ENCODE data around the gene NTPCR. TPM values are rescaled to one million over a fixed set of nuclear protein-coding genes. Genes with fewer than 3 reads are reported as not detected.

NTPCR gene
- polyA plus RNA-seq, 2 donors: 38.2 to 45.7 TPM

- 85% methylated on average over 8 of the region's 8 CpGs for WGBS, 2 donors
- Histone ChIP-seq H3K4me3 (ENCODE audit: low read depth in 1 of 2, low read length in 2 of 2) (no peak overlapping the region), H3K27ac (ENCODE audit: low read depth in 2 of 2, low read length in 1 of 2) (no peak overlapping the region), H3K36me3 (ENCODE audit: control insufficient read depth in 2 of 2, insufficient read depth in 2 of 2, low read length in 1 of 2) (no peaks in the 10 kb centered on the region), H3K4me1 (ENCODE audit: control insufficient read depth in 2 of 2, insufficient read depth in 2 of 2, low read length in 1 of 2) (no peaks in the 10 kb centered on the region), H3K27me3 (ENCODE audit: control insufficient read depth in 1 of 2, insufficient read depth in 2 of 2, low read length in 2 of 2) (no peaks in the 10 kb centered on the region), H3K9me3 (ENCODE audit: control insufficient read depth in 2 of 2, insufficient read depth in 1 of 2, low read depth in 1 of 2, low read length in 1 of 2) (no peaks in the 10 kb centered on the region)
These were observed 7.8 kb upstream of the NTPCR start for GRCh38 chr1:232942413-232943294.

- Histone ChIP-seq H3K9me3 (ENCODE audit: control insufficient read depth in 2 of 2, insufficient read depth in 1 of 2, low read depth in 1 of 2, low read length in 1 of 2) (no peaks in the 10 kb centered on the region), H3K36me3 (ENCODE audit: control insufficient read depth in 2 of 2, insufficient read depth in 2 of 2, low read length in 1 of 2) (no peaks in the 10 kb centered on the region), H3K27ac (ENCODE audit: low read depth in 2 of 2, low read length in 1 of 2) (no peak overlapping the region), H3K4me3 (ENCODE audit: low read depth in 1 of 2, low read length in 2 of 2) (no peak overlapping the region), H3K4me1 (ENCODE audit: control insufficient read depth in 2 of 2, insufficient read depth in 2 of 2, low read length in 1 of 2) (no peaks in the 10 kb centered on the region), H3K27me3 (ENCODE audit: control insufficient read depth in 1 of 2, insufficient read depth in 2 of 2, low read length in 2 of 2) (no peaks in the 10 kb centered on the region)
- 49 to 56% methylated on average over 9 of the region's 9 CpGs for WGBS, 2 donors
These were observed 6.6 kb upstream of the NTPCR start for GRCh38 chr1:232943679-232944252.

GRCh38 chr1:232944347-232944746 lies 6.1 kb upstream of the NTPCR start:
- WGBS, 2 donors: 77 to 78% methylated on average over 5 of the region's 5 CpGs
- no peaks in the 10 kb centered on the region for H3K9me3 ChIP-seq (ENCODE audit: control insufficient read depth in 2 of 2, insufficient read depth in 1 of 2, low read depth in 1 of 2, low read length in 1 of 2)
- no peak overlapping the region for H3K4me3 ChIP-seq (ENCODE audit: low read depth in 1 of 2, low read length in 2 of 2)
- no peaks in the 10 kb centered on the region for H3K27me3 ChIP-seq (ENCODE audit: control insufficient read depth in 1 of 2, insufficient read depth in 2 of 2, low read length in 2 of 2)
- H3K36me3 ChIP-seq (ENCODE audit: control insufficient read depth in 2 of 2, insufficient read depth in 2 of 2, low read length in 1 of 2): no peaks in the 10 kb centered on the region
- no peak overlapping the region for H3K27ac ChIP-seq (ENCODE audit: low read depth in 2 of 2, low read length in 1 of 2)
- no peaks in the 10 kb centered on the region for H3K4me1 ChIP-seq (ENCODE audit: control insufficient read depth in 2 of 2, insufficient read depth in 2 of 2, low read length in 1 of 2)

DNA sequence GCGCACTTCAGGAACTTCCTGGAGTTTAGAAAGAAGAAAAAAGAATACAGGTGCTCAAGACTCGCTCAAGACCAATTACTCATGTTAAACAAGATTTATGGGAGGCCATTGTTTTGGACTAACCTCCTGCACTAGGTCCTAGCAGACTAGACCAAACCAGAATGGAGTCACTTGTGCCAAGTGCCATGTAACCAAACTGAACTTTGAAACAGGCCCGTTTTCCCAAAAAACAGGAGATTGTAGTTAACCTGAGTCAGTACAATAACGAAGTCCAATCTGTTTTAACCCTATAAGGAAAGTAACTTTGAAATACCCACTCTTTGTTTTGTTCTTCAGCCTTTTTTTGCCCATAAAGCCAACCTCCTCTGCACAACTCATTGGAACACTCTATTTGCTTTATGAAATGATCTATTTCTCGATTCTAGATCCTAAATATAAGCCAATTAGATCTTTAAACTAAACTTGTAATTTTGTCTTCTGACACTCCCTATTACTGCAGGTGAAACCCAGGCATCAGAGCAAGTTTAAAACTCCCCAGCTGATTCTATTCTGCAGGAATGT lies 695 bp upstream of the NTPCR start:
- peak overlapping the region; percentile 57 to 78 for H3K27ac ChIP-seq (ENCODE audit: low read depth in 2 of 2, low read length in 1 of 2)
- no peaks in the 10 kb centered on the region for H3K9me3 ChIP-seq (ENCODE audit: control insufficient read depth in 2 of 2, insufficient read depth in 1 of 2, low read depth in 1 of 2, low read length in 1 of 2)
- H3K4me3 ChIP-seq (ENCODE audit: low read depth in 1 of 2, low read length in 2 of 2): peak overlapping the region; percentile 85
- 84% methylated on average over 5 of the region's 5 CpGs for WGBS, 2 donors
- no peaks in the 10 kb centered on the region for H3K27me3 ChIP-seq (ENCODE audit: control insufficient read depth in 1 of 2, insufficient read depth in 2 of 2, low read length in 2 of 2)
- no peaks in the 10 kb centered on the region for H3K36me3 ChIP-seq (ENCODE audit: control insufficient read depth in 2 of 2, insufficient read depth in 2 of 2, low read length in 1 of 2)
- H3K4me1 ChIP-seq (ENCODE audit: control insufficient read depth in 2 of 2, insufficient read depth in 2 of 2, low read length in 1 of 2): peaks cover 0 to 4% of the 10 kb centered on the region in 2 donors

GRCh38 chr1:232951180-232951579 lies 769 bp downstream of the NTPCR start:
- H3K27me3 ChIP-seq (ENCODE audit: control insufficient read depth in 1 of 2, insufficient read depth in 2 of 2, low read length in 2 of 2): no peaks in the 10 kb centered on the region
- peaks cover 0 to 4% of the 10 kb centered on the region in 2 donors for H3K4me1 ChIP-seq (ENCODE audit: control insufficient read depth in 2 of 2, insufficient read depth in 2 of 2, low read length in 1 of 2)
- H3K9me3 ChIP-seq (ENCODE audit: control insufficient read depth in 2 of 2, insufficient read depth in 1 of 2, low read depth in 1 of 2, low read length in 1 of 2): no peaks in the 10 kb centered on the region
- peak overlapping the region; percentile 85 for H3K4me3 ChIP-seq (ENCODE audit: low read depth in 1 of 2, low read length in 2 of 2)
- peaks cover 0 to 3% of the 10 kb centered on the region in 2 donors for H3K36me3 ChIP-seq (ENCODE audit: control insufficient read depth in 2 of 2, insufficient read depth in 2 of 2, low read length in 1 of 2)
- WGBS, 2 donors: 15 to 18% methylated on average over 5 of the region's 5 CpGs
- no peak overlapping the region for H3K27ac ChIP-seq (ENCODE audit: low read depth in 2 of 2, low read length in 1 of 2)

GRCh38 chr1:232951605-232952004 lies 1.2 kb downstream of the NTPCR start:
- H3K27ac ChIP-seq (ENCODE audit: low read depth in 2 of 2, low read length in 1 of 2): no peak overlapping the region
- peak overlapping the region in 1 of 2 donors; percentile 85 for H3K4me3 ChIP-seq (ENCODE audit: low read depth in 1 of 2, low read length in 2 of 2)
- H3K27me3 ChIP-seq (ENCODE audit: control insufficient read depth in 1 of 2, insufficient read depth in 2 of 2, low read length in 2 of 2): no peaks in the 10 kb centered on the region
- no peaks in the 10 kb centered on the region for H3K9me3 ChIP-seq (ENCODE audit: control insufficient read depth in 2 of 2, insufficient read depth in 1 of 2, low read depth in 1 of 2, low read length in 1 of 2)
- 53 to 55% methylated on average over 1 of the region's 1 CpG for WGBS, 2 donors
- peaks cover 0 to 5% of the 10 kb centered on the region in 2 donors for H3K36me3 ChIP-seq (ENCODE audit: control insufficient read depth in 2 of 2, insufficient read depth in 2 of 2, low read length in 1 of 2)
- peaks cover 0 to 4% of the 10 kb centered on the region in 2 donors for H3K4me1 ChIP-seq (ENCODE audit: control insufficient read depth in 2 of 2, insufficient read depth in 2 of 2, low read length in 1 of 2)

DNA sequence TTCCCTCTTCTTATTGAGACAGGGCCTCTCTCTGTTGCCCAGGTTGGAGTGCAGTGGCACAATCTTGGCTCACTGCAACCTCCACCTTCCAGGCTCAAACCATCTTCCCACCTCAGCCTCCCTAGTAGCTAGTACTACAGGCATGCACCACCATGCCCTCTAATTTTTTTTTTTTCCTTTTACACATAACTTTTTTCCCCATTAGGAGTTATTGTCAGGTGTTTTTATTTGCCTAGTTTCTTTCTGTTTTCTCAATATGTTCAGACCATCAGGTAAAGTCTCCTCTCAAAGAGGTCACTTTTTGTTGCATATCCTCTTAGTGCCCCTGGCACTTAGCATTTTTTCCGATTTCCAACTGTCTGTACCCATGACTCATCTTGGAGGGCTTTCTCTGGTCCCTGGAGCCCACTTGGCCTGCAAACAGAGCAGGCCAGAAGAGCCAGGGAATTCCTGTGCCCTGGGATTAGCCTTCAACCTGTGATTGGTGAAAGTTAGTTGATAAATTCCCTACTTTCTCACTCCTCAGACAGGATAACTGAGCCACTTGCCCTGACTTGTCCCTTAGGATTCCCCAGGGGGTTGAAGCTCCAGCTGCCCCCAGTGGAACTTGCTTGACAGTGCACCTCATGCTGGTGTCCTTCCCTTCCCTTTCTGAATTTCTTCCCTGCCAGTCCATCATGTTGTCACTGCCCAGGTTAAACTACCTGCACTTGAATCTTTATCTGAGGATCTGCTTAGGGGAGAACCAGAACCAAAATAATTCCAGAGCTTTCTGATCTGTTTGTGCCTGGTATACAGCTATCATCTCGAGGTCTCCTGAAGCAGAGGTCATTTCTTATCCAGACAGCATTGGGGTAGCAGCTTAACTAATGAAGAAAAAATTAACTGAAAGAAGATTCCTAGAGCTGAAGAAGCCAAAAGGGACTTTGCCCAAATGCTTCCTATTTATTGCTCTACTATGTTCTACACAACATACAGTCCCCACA lies 2.4 kb downstream of the NTPCR start:
- no peaks in the 10 kb centered on the region for H3K27me3 ChIP-seq (ENCODE audit: control insufficient read depth in 1 of 2, insufficient read depth in 2 of 2, low read length in 2 of 2)

GRCh38 chr1:232954594-232955365 lies 4.4 kb downstream of the NTPCR start:
- Histone ChIP-seq H3K4me1 (ENCODE audit: control insufficient read depth in 2 of 2, insufficient read depth in 2 of 2, low read length in 1 of 2) (peaks cover 0 to 4% of the 10 kb centered on the region in 2 donors), H3K9me3 (ENCODE audit: control insufficient read depth in 2 of 2, insufficient read depth in 1 of 2, low read depth in 1 of 2, low read length in 1 of 2) (peaks cover 0 to 3% of the 10 kb centered on the region in 2 donors), H3K36me3 (ENCODE audit: control insufficient read depth in 2 of 2, insufficient read depth in 2 of 2, low read length in 1 of 2) (peaks cover 5 to 12% of the 10 kb centered on the region in 2 donors), H3K27me3 (ENCODE audit: control insufficient read depth in 1 of 2, insufficient read depth in 2 of 2, low read length in 2 of 2) (no peaks in the 10 kb centered on the region), H3K4me3 (ENCODE audit: low read depth in 1 of 2, low read length in 2 of 2) (no peak overlapping the region), H3K27ac (ENCODE audit: low read depth in 2 of 2, low read length in 1 of 2) (no peak overlapping the region)
- WGBS, 2 donors: 88 to 91% methylated on average over 4 of the region's 4 CpGs

More for the DNA sequence above, 2.4 kb downstream of the NTPCR start:
- no peak overlapping the region for H3K4me3 ChIP-seq (ENCODE audit: low read depth in 1 of 2, low read length in 2 of 2)
- peaks cover 0 to 4% of the 10 kb centered on the region in 2 donors for H3K4me1 ChIP-seq (ENCODE audit: control insufficient read depth in 2 of 2, insufficient read depth in 2 of 2, low read length in 1 of 2)
- 63 to 66% methylated on average over 2 of the region's 2 CpGs for whole genome bisulfite sequencing, 2 donors
- H3K9me3 ChIP-seq (ENCODE audit: control insufficient read depth in 2 of 2, insufficient read depth in 1 of 2, low read depth in 1 of 2, low read length in 1 of 2): no peaks in the 10 kb centered on the region
- H3K27ac ChIP-seq (ENCODE audit: low read depth in 2 of 2, low read length in 1 of 2): no peak overlapping the region
- H3K36me3 ChIP-seq (ENCODE audit: control insufficient read depth in 2 of 2, insufficient read depth in 2 of 2, low read length in 1 of 2): peaks cover 2 to 5% of the 10 kb centered on the region in 2 donors

All from esophagus (tissue), 2 donors.